IMR-90 (cell line): ENCODE measurements around the gene LIMS1.

Source experiments
- CEBPB ChIP-seq: IDR thresholded peaks from 2 replicates; pipeline ENCODE4 v1.6.1; 2012; ENCODE audit warnings: low read depth, low read length, improper control_type of control experiment
- CHD1 ChIP-seq: IDR thresholded peaks from 2 replicates; pipeline ENCODE4 v1.6.1; 2012; ENCODE audit warnings: low read depth, low read length, improper control_type of control experiment
- MAFK ChIP-seq: IDR thresholded peaks from 2 replicates; pipeline ENCODE4 v1.6.1; 2012; ENCODE audit warnings: low read depth, low read length, improper control_type of control experiment
- MXI1 ChIP-seq: IDR thresholded peaks from 2 replicates; pipeline ENCODE4 v1.6.1; 2012; ENCODE audit warnings: low read depth, mild to moderate bottlenecking, low read length, moderate library complexity, borderline replicate concordance
- NFE2L2 ChIP-seq: fragments of 150-350 bp; IDR thresholded peaks from 2 replicates; pipeline ENCODE4 v1.6.1; 2016; ENCODE audit warnings: low read depth, mild to moderate bottlenecking, low read length
- POLR2A ChIP-seq: IDR thresholded peaks from 2 replicates; pipeline ENCODE4 v1.6.1; 2012; ENCODE audit warnings: mild to moderate bottlenecking, low read depth, low read length
- RAD21 ChIP-seq: IDR thresholded peaks from 2 replicates; pipeline ENCODE4 v1.6.1; 2012; ENCODE audit warnings: low read length, improper control_type of control experiment
- RCOR1 ChIP-seq: IDR thresholded peaks from 2 replicates; pipeline ENCODE4 v1.6.1; 2012; ENCODE audit warnings: mild to moderate bottlenecking, low read length, improper control_type of control experiment; ENCODE audit not compliant: insufficient replicate concordance
- SMC3 ChIP-seq: fragments of 150-350 bp; IDR thresholded peaks from 2 replicates; pipeline ENCODE4 v1.6.1; 2016; ENCODE audit warnings: low read depth, mild to moderate bottlenecking, antibody characterized with exemption, low read length, moderate library complexity
- USF2 ChIP-seq: fragments of 150-350 bp; IDR thresholded peaks from 2 replicates; pipeline ENCODE4 v1.6.1; 2017; ENCODE audit warnings: mild to moderate bottlenecking, antibody characterized with exemption, low read length, low read depth
- TF ChIP-seq, protein P1 (sequence below): conservative IDR thresholded peaks from 2 replicates; pipeline ENCODE4 v1.5.1; 2012; ENCODE audit warnings: mild to moderate bottlenecking, low read depth, low read length, improper control_type of control experiment

- TF ChIP-seq, protein P1, sequence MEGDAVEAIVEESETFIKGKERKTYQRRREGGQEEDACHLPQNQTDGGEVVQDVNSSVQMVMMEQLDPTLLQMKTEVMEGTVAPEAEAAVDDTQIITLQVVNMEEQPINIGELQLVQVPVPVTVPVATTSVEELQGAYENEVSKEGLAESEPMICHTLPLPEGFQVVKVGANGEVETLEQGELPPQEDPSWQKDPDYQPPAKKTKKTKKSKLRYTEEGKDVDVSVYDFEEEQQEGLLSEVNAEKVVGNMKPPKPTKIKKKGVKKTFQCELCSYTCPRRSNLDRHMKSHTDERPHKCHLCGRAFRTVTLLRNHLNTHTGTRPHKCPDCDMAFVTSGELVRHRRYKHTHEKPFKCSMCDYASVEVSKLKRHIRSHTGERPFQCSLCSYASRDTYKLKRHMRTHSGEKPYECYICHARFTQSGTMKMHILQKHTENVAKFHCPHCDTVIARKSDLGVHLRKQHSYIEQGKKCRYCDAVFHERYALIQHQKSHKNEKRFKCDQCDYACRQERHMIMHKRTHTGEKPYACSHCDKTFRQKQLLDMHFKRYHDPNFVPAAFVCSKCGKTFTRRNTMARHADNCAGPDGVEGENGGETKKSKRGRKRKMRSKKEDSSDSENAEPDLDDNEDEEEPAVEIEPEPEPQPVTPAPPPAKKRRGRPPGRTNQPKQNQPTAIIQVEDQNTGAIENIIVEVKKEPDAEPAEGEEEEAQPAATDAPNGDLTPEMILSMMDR: no peak
- TF ChIP-seq RAD21: no peak
- TF ChIP-seq SMC3: no peak
- TF ChIP-seq USF2: no peak
- no peak for TF ChIP-seq POLR2A
- TF ChIP-seq MAFK: no peak
- no peak for TF ChIP-seq CHD1
- TF ChIP-seq MXI1: no peak
- no peak for TF ChIP-seq RCOR1
- no peak for TF ChIP-seq NFE2L2
- peak; percentile 95 for TF ChIP-seq CEBPB
These were observed 38.8 kb downstream of the LIMS1 start for GRCh38 chr2:108573061-108573460.
